WERI-Rb-1 (cell line): ENCODE measurements around the gene RTF2.
"Not testable (repeated sequence)": the region's sequence is repeated elsewhere in the genome, so short reads cannot be mapped to it uniquely, and the experiment has no call there.

Experiments used
- DNase-seq: peaks from one replicate; pipeline ENCODE4 v3.0.0-alpha.2; 2020
- H3K27ac ChIP-seq: fragments of 250-450 bp; sonication (Bioruptor Pico); 2 replicates; pipeline ENCODE4 v1.5.1; 2020; ENCODE audit warnings: mild to moderate bottlenecking, moderate library complexity
- H3K27me3 ChIP-seq: fragments of 250-450 bp; sonication (Bioruptor Pico); 2 replicates; pipeline ENCODE4 v1.5.1; 2021; ENCODE audit warnings: mild to moderate bottlenecking, low read depth, moderate library complexity; ENCODE audit not compliant: insufficient read depth, severe bottlenecking
- H3K36me3 ChIP-seq: fragments of 250-450 bp; sonication (Bioruptor Pico); 2 replicates; pipeline ENCODE4 v1.5.1; 2020; ENCODE audit warnings: mild to moderate bottlenecking, moderate library complexity
- H3K4me3 ChIP-seq: 2 replicates; pipeline ENCODE4 v1.5.1; 2011; ENCODE audit warnings: low read depth, mild to moderate bottlenecking, control low read depth, low read length
- H3K9me3 ChIP-seq: fragments of 250-450 bp; sonication (Bioruptor Pico); 2 replicates; pipeline ENCODE4 v1.5.1; 2021; ENCODE audit warnings: mild to moderate bottlenecking, moderate library complexity; ENCODE audit not compliant: severe bottlenecking
- CTCF ChIP-seq: IDR thresholded peaks from 2 replicates; pipeline ENCODE4 v1.5.1; 2011; ENCODE audit warnings: low read depth, mild to moderate bottlenecking, control low read depth, inconsistent platforms, low read length

Gene RTF2

DNA sequence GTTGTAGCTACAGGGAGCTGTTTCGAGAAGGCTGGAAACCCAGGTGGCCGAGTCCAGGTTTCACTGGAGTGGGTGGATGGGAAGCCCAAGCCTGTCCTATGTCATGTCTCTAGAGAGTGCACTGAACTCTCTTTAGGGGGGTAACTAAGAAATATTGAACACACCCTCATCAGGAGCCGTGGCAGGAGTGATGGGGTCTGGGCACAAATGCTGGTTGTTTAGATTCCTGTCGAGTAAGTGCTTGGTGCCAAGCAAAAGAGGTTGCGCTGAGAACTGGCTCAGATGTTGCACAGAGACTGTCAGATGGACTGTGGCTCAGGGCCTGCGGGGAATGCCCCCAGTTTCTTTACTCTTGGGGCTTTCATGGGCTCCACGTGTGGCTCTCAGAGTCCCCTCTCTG, 48.8 kb downstream of the RTF2 start:
- H3K27ac ChIP-seq, result no peak overlapping the region
- peaks cover 8% of the 10 kb centered on the region for H3K9me3 ChIP-seq
- H3K4me3 ChIP-seq, result no peak overlapping the region
- no peak for DNase-seq
- peaks cover 29% of the 10 kb centered on the region for H3K36me3 ChIP-seq
- H3K27me3 ChIP-seq, result no peaks in the 10 kb centered on the region
- no peak for TF ChIP-seq CTCF

DNA sequence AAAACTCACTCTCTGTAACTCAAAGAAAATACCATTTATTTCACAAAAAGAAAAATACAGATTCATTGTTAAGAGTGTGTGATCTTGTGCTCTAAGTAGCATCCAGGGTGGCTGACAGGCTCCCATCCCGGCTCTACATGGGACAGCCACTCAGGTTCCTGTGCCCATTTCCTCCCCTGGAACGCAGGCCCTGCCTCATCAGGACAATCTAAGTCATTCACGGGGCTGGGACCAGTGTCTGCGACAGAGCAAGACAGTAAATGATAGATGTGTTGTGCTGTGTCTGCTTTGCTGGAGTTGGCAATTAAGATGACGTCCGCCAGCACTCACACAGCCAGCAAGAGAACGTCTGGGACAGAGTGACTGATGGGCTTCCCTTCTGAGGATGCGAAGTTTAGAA, 49.2 kb downstream of the RTF2 start:
- no peak for TF ChIP-seq CTCF
- Histone ChIP-seq H3K27ac (no peak overlapping the region), H3K36me3 (peaks cover 29% of the 10 kb centered on the region), H3K9me3 (peaks cover 8% of the 10 kb centered on the region), H3K4me3 (no peak overlapping the region), H3K27me3 (no peaks in the 10 kb centered on the region)
- DNase-seq, result no peak

DNA sequence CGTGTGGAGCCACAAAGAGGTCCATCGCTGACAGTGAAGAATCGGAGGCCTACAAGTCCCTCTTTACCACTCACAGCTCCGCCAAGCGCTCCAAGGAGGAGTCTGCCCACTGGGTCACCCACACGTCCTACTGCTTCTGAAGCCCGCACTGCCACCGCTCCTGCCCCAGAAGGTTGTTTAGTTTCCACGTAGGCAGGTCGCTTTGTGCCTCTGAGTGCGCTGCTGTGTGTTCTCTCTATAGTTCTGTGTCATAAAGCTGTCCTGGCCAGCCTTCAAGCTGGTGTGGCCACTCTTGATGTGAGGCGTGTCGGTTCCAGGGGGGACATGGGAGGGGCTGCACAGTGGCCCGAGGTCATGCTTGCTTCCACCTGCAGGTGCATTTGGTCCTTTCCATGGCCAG, 49.7 kb downstream of the RTF2 start:
- no peak overlapping the region for H3K27ac ChIP-seq
- TF ChIP-seq CTCF, result no peak
- peaks cover 29% of the 10 kb centered on the region for H3K36me3 ChIP-seq

DNA sequence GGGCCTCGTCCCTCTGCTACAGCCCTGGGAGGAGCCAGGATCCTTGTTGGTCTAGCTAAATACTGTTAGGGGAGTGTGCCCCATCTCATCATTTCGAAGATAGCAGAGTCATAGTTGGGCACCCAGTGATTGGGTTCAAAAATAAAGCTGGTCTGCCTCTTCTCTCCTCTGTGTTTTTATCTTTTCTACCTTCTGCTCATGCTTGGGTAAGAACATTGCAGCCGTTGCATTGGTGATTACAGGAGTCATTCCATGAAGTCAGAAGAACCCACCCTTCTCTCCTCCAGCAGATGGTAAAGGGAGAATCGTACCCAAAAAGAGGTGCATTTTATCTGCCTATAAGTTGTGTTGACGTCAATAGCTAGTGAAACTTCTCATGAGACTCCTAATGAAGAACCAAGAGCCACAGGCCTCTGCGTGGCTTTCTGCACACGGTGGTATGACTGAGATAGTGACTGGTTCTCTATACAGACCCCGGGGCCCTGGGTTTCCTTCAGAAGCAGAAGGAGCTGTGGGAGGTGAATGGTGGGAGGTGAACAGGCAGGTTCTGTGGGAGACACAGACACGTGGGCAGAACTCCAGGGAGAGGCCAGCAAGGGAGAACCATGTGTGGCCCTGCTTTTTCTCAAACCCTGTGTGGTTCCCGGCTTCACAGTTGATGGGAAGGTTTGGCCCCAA, 50.4 kb downstream of the RTF2 start:
- H3K9me3 ChIP-seq, result peaks cover 8% of the 10 kb centered on the region

More for the DNA sequence above, 49.7 kb downstream of the RTF2 start:
- DNase-seq, result no peak
- Histone ChIP-seq H3K27me3 (no peaks in the 10 kb centered on the region), H3K4me3 (no peak overlapping the region), H3K9me3 (peaks cover 8% of the 10 kb centered on the region)

GRCh38 chr20:56519551-56519950, 51.1 kb downstream of the RTF2 start:
- Histone ChIP-seq H3K27me3 (no peaks in the 10 kb centered on the region), H3K36me3 (peaks cover 29% of the 10 kb centered on the region), H3K4me3 (no peak overlapping the region), H3K27ac (no peak overlapping the region), H3K9me3 (peaks cover 8% of the 10 kb centered on the region)
- no peak for TF ChIP-seq CTCF
- DNase-seq, result no peak

More for the DNA sequence above, 50.4 kb downstream of the RTF2 start:
- H3K27ac ChIP-seq, result no peak overlapping the region
- H3K36me3 ChIP-seq, result peaks cover 29% of the 10 kb centered on the region
- no peak for DNase-seq
- no peaks in the 10 kb centered on the region for H3K27me3 ChIP-seq
- no peak overlapping the region for H3K4me3 ChIP-seq
- no peak for TF ChIP-seq CTCF

GRCh38 chr20:56520180-56520579, 51.8 kb downstream of the RTF2 start:
- no peak overlapping the region for H3K4me3 ChIP-seq
- H3K36me3 ChIP-seq, result peaks cover 29% of the 10 kb centered on the region
- H3K27me3 ChIP-seq, result no peaks in the 10 kb centered on the region
- H3K9me3 ChIP-seq, result peaks cover 8% of the 10 kb centered on the region
- no peak overlapping the region for H3K27ac ChIP-seq
- TF ChIP-seq CTCF, result no peak
- DNase-seq, result no peak

DNA sequence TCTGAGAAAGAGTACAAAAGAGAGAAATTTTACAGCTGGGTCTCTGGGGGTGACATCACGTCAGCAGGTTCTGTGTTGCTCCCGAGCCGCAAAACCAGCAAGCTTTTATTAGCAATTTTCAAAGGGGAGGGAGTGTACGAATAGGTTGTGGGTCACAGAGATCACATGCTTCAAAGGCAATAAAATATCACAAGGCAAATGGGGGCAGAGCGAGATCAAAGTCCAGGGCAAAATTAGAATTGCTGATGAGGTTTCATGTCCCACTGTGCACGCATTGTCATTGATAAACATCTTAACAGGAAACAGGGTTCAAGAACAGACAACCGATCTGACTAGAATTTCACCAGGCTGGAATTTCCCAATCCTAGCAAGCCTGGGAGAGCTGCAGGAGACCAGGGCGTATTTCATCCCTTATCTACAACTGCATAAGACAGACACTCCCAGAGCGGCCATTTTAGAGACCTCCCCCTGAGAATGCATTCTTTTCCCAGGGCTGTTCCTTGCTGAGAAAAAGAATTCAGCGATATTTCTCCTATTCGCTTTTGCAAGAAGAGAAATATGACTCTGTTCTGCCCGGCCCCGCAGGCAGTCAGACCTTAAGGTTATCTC, 52.4 kb downstream of the RTF2 start:
- not testable (repeated sequence) for DNase-seq, H3K27ac ChIP-seq, H3K9me3 ChIP-seq, H3K4me3 ChIP-seq, H3K27me3 ChIP-seq
- H3K36me3 ChIP-seq, result peaks cover 29% of the 10 kb centered on the region
